Tongue (tissue), 2 donors: ENCODE measurements around the gene HADH. TPM values are rescaled to one million over a fixed set of nuclear protein-coding genes. Genes with fewer than 3 reads are reported as not detected.
"Not testable (repeated sequence)": the region's sequence is repeated elsewhere in the genome, so short reads cannot be mapped to it uniquely, and the experiment has no call there.

Source experiments
- DNase-seq: peaks from one replicate; pipeline ENCODE4 v3.0.0-alpha.2; 2015
- total RNA-seq: library from RNA; depleted of rRNA; stranded (reverse); fragments of >200 nt; gene quantifications from one replicate; pipeline ENCODE4 v1.2.3, GENCODE V29; 2014

Gene HADH
- total RNA-seq, 1 donor from 2014 or later, result 70.7 TPM

GRCh38 chr4:108031427-108032083 lies 41.9 kb downstream of the HADH start:
- no peak for DNase-seq

DNA sequence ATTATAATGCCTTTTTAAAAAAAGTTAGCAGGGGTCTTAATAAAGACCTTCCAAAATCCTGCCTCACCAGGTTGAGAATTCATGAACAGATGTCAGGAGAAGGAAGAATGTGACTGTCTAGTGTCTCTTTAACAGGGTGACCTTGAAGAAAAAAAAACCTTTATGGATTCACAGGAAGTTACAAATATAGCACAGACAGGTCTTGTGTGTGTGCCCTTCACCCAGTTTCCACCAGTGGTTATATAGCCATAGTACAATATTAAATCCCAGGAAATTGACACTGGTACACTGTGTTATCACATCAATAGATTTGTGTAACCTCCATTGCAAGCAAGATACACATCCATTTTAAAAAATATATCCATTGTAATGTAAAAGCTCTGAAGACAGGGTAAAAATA lies 43.7 kb downstream of the HADH start:
- no peak for DNase-seq

GRCh38 chr4:108034565-108034964 lies 44.9 kb downstream of the HADH start:
- DNase-seq, result no peak

- DNase-seq, result no peak
These were observed 46.0 kb downstream of the HADH start for GRCh38 chr4:108035691-108036090.

DNA sequence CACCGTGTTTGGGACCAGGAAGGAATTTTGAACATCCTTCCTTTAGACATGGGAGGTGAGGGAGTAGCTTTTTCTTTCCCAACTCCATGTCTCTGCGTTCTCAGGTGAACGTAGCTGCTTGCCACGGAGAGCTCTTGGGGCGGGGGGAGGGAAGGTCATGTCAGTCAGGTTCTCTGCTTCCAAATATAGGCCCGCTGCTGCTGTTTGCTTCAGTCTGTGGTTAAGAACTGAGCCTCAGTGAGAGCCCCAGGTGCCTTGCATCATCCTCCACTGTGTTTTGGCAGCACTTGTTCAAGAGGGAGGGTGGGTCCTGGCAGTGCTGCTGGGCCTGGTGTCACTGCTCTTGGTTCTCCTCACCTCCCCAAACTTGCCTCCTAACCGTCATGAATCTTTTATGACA lies 46.5 kb downstream of the HADH start:
- DNase-seq, result no peak

- no peak for DNase-seq
These were observed 48.2 kb downstream of the HADH start for GRCh38 chr4:108037884-108038283.

DNA sequence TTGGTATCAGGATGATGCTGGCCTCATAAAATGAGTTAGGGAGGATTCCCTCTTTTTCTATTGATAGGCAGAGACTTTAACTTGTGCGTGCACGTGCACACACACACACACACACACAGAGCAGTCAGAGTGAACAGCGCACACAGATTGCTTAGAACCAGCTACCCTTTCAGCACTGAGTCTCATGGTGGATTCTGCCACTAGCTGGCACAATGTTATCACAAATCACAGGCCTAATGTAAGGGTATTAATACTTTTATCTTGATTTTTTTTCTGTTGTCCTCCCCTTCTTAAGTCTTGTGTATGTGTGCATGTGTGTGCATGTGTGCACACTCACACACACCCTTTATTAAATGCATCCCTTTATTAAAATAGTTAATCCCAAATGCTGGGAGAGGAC lies 53.2 kb downstream of the HADH start:
- no peak for DNase-seq

GRCh38 chr4:108043526-108043925 lies 53.8 kb downstream of the HADH start:
- peak; percentile 37 for DNase-seq

GRCh38 chr4:108044951-108045686 lies 55.4 kb downstream of the HADH start:
- no peak for DNase-seq

GRCh38 chr4:108045687-108046024 lies 56.0 kb downstream of the HADH start:
- DNase-seq, result peak; percentile 57

DNA sequence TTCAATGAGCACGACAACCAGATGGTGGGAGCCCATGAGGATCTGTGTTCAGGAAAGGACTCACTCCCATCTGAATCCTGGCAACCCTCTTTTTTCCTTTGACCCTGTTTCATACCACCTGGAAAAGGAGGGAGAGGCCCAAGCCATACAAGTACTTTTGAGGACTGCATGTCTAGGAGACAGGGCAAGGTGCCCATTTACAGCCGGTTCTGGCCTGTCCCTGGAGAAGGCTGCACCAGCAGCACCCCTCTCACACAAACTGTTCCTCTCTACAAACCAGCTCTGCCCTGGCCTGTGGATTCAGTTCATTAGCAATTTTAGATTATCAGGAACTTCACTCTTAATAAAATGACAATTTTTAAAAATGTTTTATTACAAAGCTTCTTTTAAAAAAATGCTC lies 57.5 kb downstream of the HADH start:
- DNase-seq, result no peak

GRCh38 chr4:108048157-108048556 lies 58.5 kb downstream of the HADH start:
- no peak for DNase-seq

GRCh38 chr4:108048997-108049396 lies 59.3 kb downstream of the HADH start:
- DNase-seq, result no peak

- DNase-seq, result no peak
These were observed 59.7 kb downstream of the HADH start for GRCh38 chr4:108049406-108049805.

GRCh38 chr4:108050166-108051111 lies 60.8 kb downstream of the HADH start:
- DNase-seq, result not testable (repeated sequence)

- peak; percentile 26 for DNase-seq
These were observed 61.7 kb downstream of the HADH start for GRCh38 chr4:108051343-108051742.

- DNase-seq, result no peak
These were observed 63.0 kb downstream of the HADH start for GRCh38 chr4:108052558-108053120.

GRCh38 chr4:108053251-108053711 lies 63.6 kb downstream of the HADH start:
- DNase-seq, result no peak

DNA sequence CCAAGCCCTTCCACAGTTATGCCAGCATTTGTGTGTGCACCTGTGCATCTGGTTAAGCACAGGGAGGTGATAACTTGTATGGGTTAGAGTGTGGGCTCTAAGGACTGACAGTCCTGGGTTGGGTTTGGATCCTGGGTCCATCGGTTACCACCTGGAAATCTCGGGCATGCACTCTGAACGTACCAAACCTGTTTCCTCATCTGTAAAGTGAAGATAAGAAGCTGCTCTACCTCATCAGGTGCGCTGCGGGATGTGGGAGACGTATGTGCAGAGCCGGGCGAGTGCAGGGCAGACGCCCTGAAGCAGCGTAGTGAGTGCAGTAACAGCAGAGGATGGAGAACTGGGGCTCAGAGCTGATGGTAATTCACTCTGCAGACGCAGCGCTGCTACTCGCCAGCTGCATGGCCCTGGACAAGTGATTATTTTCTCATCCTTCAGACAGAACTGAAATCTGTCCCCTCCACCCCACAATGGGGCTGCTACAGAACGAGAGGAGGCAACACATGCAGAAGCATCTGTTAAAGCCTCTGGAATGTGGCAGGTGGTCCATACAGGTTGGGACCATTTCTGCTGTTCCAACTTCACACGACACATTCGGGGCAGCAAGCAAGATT lies 64.4 kb downstream of the HADH start:
- no peak for DNase-seq

- DNase-seq, result no peak
These were observed 66.1 kb downstream of the HADH start for GRCh38 chr4:108055787-108056186.

GRCh38 chr4:108056418-108056817 lies 66.7 kb downstream of the HADH start:
- no peak for DNase-seq
